Prostate gland (tissue), 2 donors: ENCODE measurements around the gene EIF3B.

ENCODE experiments used
- POLR2AphosphoS5 ChIP-seq: sonication (generic); formaldehyde crosslinking; IDR thresholded peaks from one replicate; pipeline ENCODE4 v1.6.1; 2017; ENCODE audit warnings: antibody characterized with exemption
- TF ChIP-seq, protein P1 (sequence below), 4 experiments: fragments of 200-600 bp in 2 of 4; fragments of 450-650 bp in 2 of 4; sonication (generic) in 2 of 4; IDR thresholded peaks; 1 replicate in 3 of 4; 2 replicates in 1 of 4; pipeline ENCODE4 v1.5.1; 2016 to 2019; ENCODE audit warnings: antibody characterized with exemption in 4 of 4, mild to moderate bottlenecking in 2 of 4, moderate library complexity in 2 of 4

DNA sequence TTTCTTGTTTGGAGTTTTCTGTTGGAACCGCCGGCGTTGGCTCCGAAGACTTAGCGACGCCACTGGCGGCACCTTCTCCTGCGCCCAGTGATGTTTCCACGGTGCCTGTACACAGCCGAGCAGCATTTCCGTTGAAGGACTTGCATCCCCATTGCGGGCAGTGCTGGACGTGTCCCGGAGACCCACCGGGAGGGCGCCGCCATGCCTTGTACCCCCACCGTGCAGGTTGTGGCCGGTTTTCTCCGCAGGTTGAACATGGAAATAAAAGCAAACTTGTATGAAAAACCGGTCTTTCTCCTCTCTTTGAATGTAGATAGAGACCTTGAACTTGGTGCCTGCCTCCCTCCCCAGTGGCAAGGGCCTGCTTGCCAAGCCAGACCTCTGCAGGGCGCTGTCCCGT lies 25.8 kb downstream of the EIF3B start:
- TF ChIP-seq POLR2AphosphoS5, result no peak
- TF ChIP-seq, protein P1, sequence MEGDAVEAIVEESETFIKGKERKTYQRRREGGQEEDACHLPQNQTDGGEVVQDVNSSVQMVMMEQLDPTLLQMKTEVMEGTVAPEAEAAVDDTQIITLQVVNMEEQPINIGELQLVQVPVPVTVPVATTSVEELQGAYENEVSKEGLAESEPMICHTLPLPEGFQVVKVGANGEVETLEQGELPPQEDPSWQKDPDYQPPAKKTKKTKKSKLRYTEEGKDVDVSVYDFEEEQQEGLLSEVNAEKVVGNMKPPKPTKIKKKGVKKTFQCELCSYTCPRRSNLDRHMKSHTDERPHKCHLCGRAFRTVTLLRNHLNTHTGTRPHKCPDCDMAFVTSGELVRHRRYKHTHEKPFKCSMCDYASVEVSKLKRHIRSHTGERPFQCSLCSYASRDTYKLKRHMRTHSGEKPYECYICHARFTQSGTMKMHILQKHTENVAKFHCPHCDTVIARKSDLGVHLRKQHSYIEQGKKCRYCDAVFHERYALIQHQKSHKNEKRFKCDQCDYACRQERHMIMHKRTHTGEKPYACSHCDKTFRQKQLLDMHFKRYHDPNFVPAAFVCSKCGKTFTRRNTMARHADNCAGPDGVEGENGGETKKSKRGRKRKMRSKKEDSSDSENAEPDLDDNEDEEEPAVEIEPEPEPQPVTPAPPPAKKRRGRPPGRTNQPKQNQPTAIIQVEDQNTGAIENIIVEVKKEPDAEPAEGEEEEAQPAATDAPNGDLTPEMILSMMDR (IDR thresholded peaks at IDR 0.05), result no peak
